SK-MEL-5 (cell line): ENCODE results near the gene PDGFA. TPM values are rescaled to one million over a fixed set of nuclear protein-coding genes. Genes with fewer than 3 reads are reported as not detected.

Experiments
- DNase-seq: peaks from one replicate; pipeline ENCODE4 v3.0.0-alpha.2; 2016; ENCODE audit warnings: low read depth, low spot score
- in situ Hi-C: cut with HindIII; loops from 2 replicates; pipeline ENCODE4 v1.10.0; 2016; ENCODE audit warnings: low sequenced_read_pairs, high pct_unique_total_duplicates, low pct_unique_long_range_greater_than_20kb
- total RNA-seq: library from RNA; depleted of rRNA; stranded (reverse); fragments of >200 nt; shearing (Covaris generic); gene quantifications from 2 replicates; pipeline ENCODE4 v1.2.3, GENCODE V29; 2014

The PDGFA gene
- total RNA-seq, 1 experiment from 2014 or later: 2.9 TPM

- in situ Hi-C loops: no loop called here
- DNase-seq: no peak
Observed at GRCh38 chr7:512541-513311, 6.9 kb downstream of the PDGFA start.

GRCh38 chr7:512146-512510 is 7.5 kb downstream of the PDGFA start:
- in situ Hi-C loops: no loop called here
- DNase-seq: no peak

GRCh38 chr7:511476-512145 is 8.0 kb downstream of the PDGFA start:
- in situ Hi-C loops: no loop called here
- no peak for DNase-seq

GRCh38 chr7:510782-511281 is 8.8 kb downstream of the PDGFA start:
- in situ Hi-C loops: no loop called here
- DNase-seq: no peak

- no peak for DNase-seq
- in situ Hi-C loops: no loop called here
Observed at GRCh38 chr7:510131-510481, 9.5 kb downstream of the PDGFA start.

GRCh38 chr7:509426-510130 is 10.1 kb downstream of the PDGFA start:
- in situ Hi-C loops: no loop called here
- no peak for DNase-seq

GRCh38 chr7:508461-509170 is 11.0 kb downstream of the PDGFA start:
- in situ Hi-C loops: no loop called here
- DNase-seq: no peak

- in situ Hi-C loops: no loop called here
- DNase-seq: no peak
Observed at GRCh38 chr7:507623-508300, 11.9 kb downstream of the PDGFA start.

- no peak for DNase-seq
- in situ Hi-C loops: no loop called here
Observed at GRCh38 chr7:506921-507622, 12.6 kb downstream of the PDGFA start.

GRCh38 chr7:506391-506831 is 13.2 kb downstream of the PDGFA start:
- in situ Hi-C loops: no loop called here
- no peak for DNase-seq

GRCh38 chr7:505171-505570 is 14.5 kb downstream of the PDGFA start:
- DNase-seq: no peak
- in situ Hi-C loops: no loop called here

- DNase-seq: no peak
- in situ Hi-C loops: no loop called here
Observed at GRCh38 chr7:504221-505111, 15.2 kb downstream of the PDGFA start.

- no peak for DNase-seq
- in situ Hi-C loops: no loop called here
Observed at GRCh38 chr7:503575-504111, 16.0 kb downstream of the PDGFA start.

- in situ Hi-C loops: no loop called here
- no peak for DNase-seq
Observed at GRCh38 chr7:502296-502695, 17.4 kb downstream of the PDGFA start.

GRCh38 chr7:501526-501925 is 18.1 kb downstream of the PDGFA start:
- in situ Hi-C loops: no loop called here
- DNase-seq: no peak
